Measurements from ENCODE around the gene EP300. TPM values are rescaled to one million over a fixed set of nuclear protein-coding genes. Genes with fewer than 3 reads are reported as not detected.

Gene EP300
- total RNA-seq, 2 experiments from 2014 or later = 35.6 to 39.9 TPM

GRCh38 chr22:41226723-41227655, 134.6 kb downstream of the EP300 start:
- no peak for DNase-seq
- H3K4me1 Mint-ChIP-seq (ENCODE audit: low read depth) = no peaks in the 10 kb centered on the region
- H3K4me3 Mint-ChIP-seq = no peak overlapping the region
- ChIA-PET POLR2A (no interaction called here), CTCF (interaction anchor here (2.7 kb wide), 1 partner anchor 11 kb away, joined by 18 read pairs; no protein-coding TSS in a partner anchor)
- no peaks in the 10 kb centered on the region for H3K27me3 Mint-ChIP-seq
- no peak overlapping the region for H3K27ac Mint-ChIP-seq
- peaks cover 23% of the 10 kb centered on the region for H3K36me3 Mint-ChIP-seq
- intact Hi-C loops (cut with micrococcal nuclease) = no loop called here
- no peaks in the 10 kb centered on the region for H3K9me3 Mint-ChIP-seq

GRCh38 chr22:41229215-41229614, 136.8 kb downstream of the EP300 start:
- H3K4me1 Mint-ChIP-seq (ENCODE audit: low read depth) = no peaks in the 10 kb centered on the region
- no peak overlapping the region for H3K4me3 Mint-ChIP-seq
- H3K9me3 Mint-ChIP-seq = no peaks in the 10 kb centered on the region
- H3K27ac Mint-ChIP-seq = no peak overlapping the region
- H3K27me3 Mint-ChIP-seq = no peaks in the 10 kb centered on the region
- DNase-seq = no peak
- POLR2A ChIA-PET = no interaction called here
- CTCF ChIA-PET = no interaction called here
- intact Hi-C loops (cut with micrococcal nuclease) = no loop called here
- H3K36me3 Mint-ChIP-seq = peaks cover 17% of the 10 kb centered on the region

Other genes with a start within 250 kb of the EP300 start
- 100 to 1,000 TPM; 240 to 263 TPM for gene ST13, start 236.0 kb upstream of the EP300 start, total RNA-seq
- gene XPNPEP3, start 235.4 kb upstream of the EP300 start, total RNA-seq = 10 to 100 TPM; 19.4 to 20.1 TPM
- gene DNAJB7, start 230.5 kb upstream of the EP300 start, total RNA-seq = not detected
- 10 to 100 TPM; 96.9 to 99.4 TPM for gene RBX1, start 141.2 kb upstream of the EP300 start, total RNA-seq
- gene L3MBTL2, start 112.7 kb downstream of the EP300 start, total RNA-seq = 10 to 100 TPM; 27.3 to 31.0 TPM
- under 1 TPM; 0.12 to 0.21 TPM for gene CHADL, start 148.3 kb downstream of the EP300 start, total RNA-seq
- 100 to 1,000 TPM; 154 to 156 TPM for gene RANGAP1, start 193.6 kb downstream of the EP300 start, total RNA-seq
- gene ZC3H7B, start 208.9 kb downstream of the EP300 start, total RNA-seq = 10 to 100 TPM; 37.7 to 39.3 TPM

Measured in activated CD4-positive, alpha-beta memory T cell treated with anti-CD3 and anti-CD28 coated beads for 36 hours (primary cell).